Measurements from ENCODE around the gene FGF4. TPM values are rescaled to one million over a fixed set of nuclear protein-coding genes. Genes with fewer than 3 reads are reported as not detected.

Gene FGF4
- total RNA-seq, 1 donor from 2014 or later, result 0.96 TPM

DNA sequence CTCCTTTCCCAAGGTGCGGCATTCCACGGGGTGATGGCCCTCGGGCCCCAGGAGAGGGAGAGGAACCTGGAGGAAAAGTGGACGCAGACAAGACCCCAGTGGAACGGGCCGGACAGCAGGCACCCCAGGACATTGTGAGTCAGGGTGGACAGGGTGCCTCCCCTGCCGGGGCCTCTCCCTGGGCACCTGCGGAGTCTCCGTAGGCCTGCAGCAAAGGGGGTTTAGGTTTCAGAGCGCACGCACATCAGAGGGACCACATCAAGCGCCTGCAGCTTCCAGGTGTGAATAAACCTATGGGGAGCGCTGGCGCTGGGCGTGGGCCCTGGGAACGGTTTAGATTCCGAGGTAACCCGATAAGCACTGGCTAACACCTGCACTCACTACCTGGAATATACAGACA is 48.7 kb downstream of the FGF4 start:
- DNase-seq (ENCODE audit: low spot score), result no peak

DNA sequence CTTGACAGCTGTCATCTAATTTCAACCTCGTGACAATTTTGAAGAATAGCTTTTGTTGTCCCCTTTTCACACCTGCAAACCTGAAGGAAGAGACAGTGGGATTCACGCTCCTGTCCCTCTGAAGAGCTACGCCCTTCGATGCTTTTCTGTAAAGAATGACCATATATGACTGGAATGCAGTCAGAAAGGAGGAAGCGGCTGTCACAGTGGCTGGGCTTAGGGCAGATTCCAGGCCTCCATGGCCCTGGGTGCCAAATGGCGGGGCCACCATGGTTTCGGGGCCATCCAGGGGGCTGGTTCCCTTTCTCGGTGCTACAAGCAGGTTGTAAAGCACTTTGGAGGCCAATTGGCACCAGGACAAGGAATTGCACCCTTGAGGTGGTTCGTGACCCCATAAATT is 49.1 kb downstream of the FGF4 start:
- no peak for DNase-seq (ENCODE audit: low spot score)

DNA sequence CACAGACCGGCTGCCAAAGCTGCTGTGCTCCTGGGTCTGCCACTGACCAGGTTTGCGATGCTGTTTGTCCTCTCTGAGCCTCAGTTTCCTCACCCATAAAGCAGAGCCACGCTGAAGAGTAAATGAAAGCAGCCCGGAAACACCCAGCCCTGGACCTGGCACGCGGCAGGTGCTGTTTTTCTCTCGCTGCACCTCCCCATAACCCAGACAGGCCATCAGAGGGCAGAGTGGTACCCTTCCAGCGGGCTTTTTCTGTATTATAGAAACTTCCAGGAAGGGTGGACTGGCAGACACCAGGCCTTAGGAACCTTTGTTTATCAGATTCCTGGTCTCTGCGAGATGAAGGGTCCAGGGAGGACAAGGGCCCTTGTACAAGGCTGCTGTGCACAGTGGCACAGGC is 53.4 kb downstream of the FGF4 start:
- DNase-seq (ENCODE audit: low spot score), result no peak

DNA sequence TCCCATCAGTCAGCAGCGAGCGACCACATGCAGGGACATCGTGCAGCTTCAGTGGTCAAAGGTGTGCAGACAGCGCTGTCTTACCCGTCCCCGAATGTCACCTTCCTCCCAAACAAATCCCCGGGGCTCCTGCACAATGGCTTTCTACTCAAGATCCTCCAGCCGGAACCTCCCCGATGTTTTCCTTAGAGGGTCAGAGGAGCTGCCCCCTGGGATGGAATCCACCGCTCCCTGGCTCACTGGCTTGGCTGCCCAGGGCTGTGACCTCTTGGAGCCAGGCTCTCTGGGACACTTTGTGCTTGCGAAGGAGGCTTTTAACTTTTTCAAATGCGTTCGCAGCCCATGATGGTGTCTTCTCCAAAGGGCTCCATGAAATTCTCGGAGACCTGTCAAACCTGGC is 54.0 kb downstream of the FGF4 start:
- no peak for DNase-seq (ENCODE audit: low spot score)

Other genes with a start within 250 kb of the FGF4 start
- 60.7 TPM for gene CCND1, start 134.2 kb downstream of the FGF4 start, total RNA-seq (ENCODE audit: insufficient read depth, low replicate concordance)
- gene LTO1, start 100.0 kb downstream of the FGF4 start, total RNA-seq (ENCODE audit: insufficient read depth, low replicate concordance), result 35.2 TPM
- gene FGF19, start 71.3 kb downstream of the FGF4 start, total RNA-seq (ENCODE audit: insufficient read depth, low replicate concordance), result 1.4 TPM
- gene FGF3, start 44.1 kb upstream of the FGF4 start, total RNA-seq (ENCODE audit: insufficient read depth, low replicate concordance), result not detected

All from umbilical cord (tissue), 2 donors.